C4-2B (cell line): Measurements from ENCODE around the gene FRAS1.

Experiments
- CTCF ChIP-seq: fragments of 450-650 bp; conservative IDR thresholded peaks from 2 replicates; pipeline ENCODE4 v1.5.1; 2017; ENCODE audit warnings: mild to moderate bottlenecking
- ZFX ChIP-seq: fragments of 450-650 bp; IDR thresholded peaks from 2 replicates; pipeline ENCODE4 v1.6.1; 2017

- no peak for TF ChIP-seq CTCF
- no peak for TF ChIP-seq ZFX
Observed at GRCh38 chr4:78040431-78040830, 16.7 kb upstream of the FRAS1 start.
